ENCODE measurements around the gene CD276.

Gene CD276

GRCh38 chr15:73679180-73679579 lies 5.0 kb upstream of the CD276 start:
- no peak for DNase-seq (ENCODE audit: low read depth)
- no peak for TF ChIP-seq CTCF (conservative IDR thresholded peaks at IDR 0.05; ENCODE audit: low read depth, low read length)
- no peak overlapping the region for H3K4me3 ChIP-seq (ENCODE audit: low read length)

- no peak for DNase-seq (ENCODE audit: low read depth)
- no peak for TF ChIP-seq CTCF (conservative IDR thresholded peaks at IDR 0.05; ENCODE audit: low read depth, low read length)
- H3K4me3 ChIP-seq (ENCODE audit: low read length): no peak overlapping the region
These were observed 4.2 kb upstream of the CD276 start for GRCh38 chr15:73679964-73680363.

GRCh38 chr15:73680549-73680948 lies 3.6 kb upstream of the CD276 start:
- H3K4me3 ChIP-seq (ENCODE audit: low read length): no peak overlapping the region
- no peak for DNase-seq (ENCODE audit: low read depth)
- TF ChIP-seq CTCF (conservative IDR thresholded peaks at IDR 0.05; ENCODE audit: low read depth, low read length): no peak

GRCh38 chr15:73681063-73681462 lies 3.1 kb upstream of the CD276 start:
- no peak overlapping the region for H3K4me3 ChIP-seq (ENCODE audit: low read length)
- no peak for DNase-seq (ENCODE audit: low read depth)

GRCh38 chr15:73681856-73682599 lies 2.2 kb upstream of the CD276 start:
- DNase-seq (ENCODE audit: low read depth): no peak
- no peak for TF ChIP-seq CTCF (conservative IDR thresholded peaks at IDR 0.05; ENCODE audit: low read depth, low read length)
- no peak overlapping the region for H3K4me3 ChIP-seq (ENCODE audit: low read length)

More at GRCh38 chr15:73681063-73681462, 3.1 kb upstream of the CD276 start:
- TF ChIP-seq CTCF (conservative IDR thresholded peaks at IDR 0.05; ENCODE audit: low read depth, low read length): no peak

- no peak for DNase-seq (ENCODE audit: low read depth)
- no peak overlapping the region for H3K4me3 ChIP-seq (ENCODE audit: low read length)
- no peak for TF ChIP-seq CTCF (conservative IDR thresholded peaks at IDR 0.05; ENCODE audit: low read depth, low read length)
These were observed 1.5 kb upstream of the CD276 start for GRCh38 chr15:73682600-73683090.

- DNase-seq (ENCODE audit: low read depth): no peak
These were observed 866 bp upstream of the CD276 start for GRCh38 chr15:73683257-73683776.

More at GRCh38 chr15:73683257-73683776, 866 bp upstream of the CD276 start:
- H3K4me3 ChIP-seq (ENCODE audit: low read length): no peak overlapping the region
- TF ChIP-seq CTCF (conservative IDR thresholded peaks at IDR 0.05; ENCODE audit: low read depth, low read length): peak; percentile 49
